ENCODE results near the gene PCLO.
"Not testable (repeated sequence)": the region's sequence is repeated elsewhere in the genome, so short reads cannot be mapped to it uniquely, and the experiment has no call there.

Gene PCLO

GRCh38 chr7:83105948-83106347, 56.7 kb downstream of the PCLO start:
- in situ Hi-C loops (cut with MboI; ENCODE audit: low pct_unique_long_range_greater_than_20kb, low sequenced_read_pairs, unreplicated experiment) = no loop called here
- TF ChIP-seq, protein P1, sequence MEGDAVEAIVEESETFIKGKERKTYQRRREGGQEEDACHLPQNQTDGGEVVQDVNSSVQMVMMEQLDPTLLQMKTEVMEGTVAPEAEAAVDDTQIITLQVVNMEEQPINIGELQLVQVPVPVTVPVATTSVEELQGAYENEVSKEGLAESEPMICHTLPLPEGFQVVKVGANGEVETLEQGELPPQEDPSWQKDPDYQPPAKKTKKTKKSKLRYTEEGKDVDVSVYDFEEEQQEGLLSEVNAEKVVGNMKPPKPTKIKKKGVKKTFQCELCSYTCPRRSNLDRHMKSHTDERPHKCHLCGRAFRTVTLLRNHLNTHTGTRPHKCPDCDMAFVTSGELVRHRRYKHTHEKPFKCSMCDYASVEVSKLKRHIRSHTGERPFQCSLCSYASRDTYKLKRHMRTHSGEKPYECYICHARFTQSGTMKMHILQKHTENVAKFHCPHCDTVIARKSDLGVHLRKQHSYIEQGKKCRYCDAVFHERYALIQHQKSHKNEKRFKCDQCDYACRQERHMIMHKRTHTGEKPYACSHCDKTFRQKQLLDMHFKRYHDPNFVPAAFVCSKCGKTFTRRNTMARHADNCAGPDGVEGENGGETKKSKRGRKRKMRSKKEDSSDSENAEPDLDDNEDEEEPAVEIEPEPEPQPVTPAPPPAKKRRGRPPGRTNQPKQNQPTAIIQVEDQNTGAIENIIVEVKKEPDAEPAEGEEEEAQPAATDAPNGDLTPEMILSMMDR (IDR thresholded peaks at IDR 0.05; ENCODE audit: extremely low read depth, insufficient read depth, missing control alignments) = no peak
- no peak for DNase-seq (ENCODE audit: low spot score)

- no peak for DNase-seq (ENCODE audit: low spot score)
- in situ Hi-C loops (cut with MboI; ENCODE audit: low pct_unique_long_range_greater_than_20kb, low sequenced_read_pairs, unreplicated experiment) = no loop called here
- TF ChIP-seq, protein P1 (IDR thresholded peaks at IDR 0.05; ENCODE audit: extremely low read depth, insufficient read depth, missing control alignments) = no peak
These were observed 57.6 kb downstream of the PCLO start for GRCh38 chr7:83105063-83105462.

- in situ Hi-C loops (cut with MboI; ENCODE audit: low pct_unique_long_range_greater_than_20kb, low sequenced_read_pairs, unreplicated experiment) = no loop called here
- DNase-seq (ENCODE audit: low spot score) = no peak
- TF ChIP-seq, protein P1 (IDR thresholded peaks at IDR 0.05; ENCODE audit: extremely low read depth, insufficient read depth, missing control alignments) = no peak
These were observed 61.2 kb downstream of the PCLO start for GRCh38 chr7:83101530-83101929.

GRCh38 chr7:83096065-83096580, 66.6 kb downstream of the PCLO start:
- in situ Hi-C loops (cut with MboI; ENCODE audit: low pct_unique_long_range_greater_than_20kb, low sequenced_read_pairs, unreplicated experiment) = no loop called here
- DNase-seq (ENCODE audit: low spot score) = no peak
- TF ChIP-seq, protein P1 (IDR thresholded peaks at IDR 0.05; ENCODE audit: extremely low read depth, insufficient read depth, missing control alignments) = no peak

- no peak for DNase-seq (ENCODE audit: low spot score)
- in situ Hi-C loops (cut with MboI; ENCODE audit: low pct_unique_long_range_greater_than_20kb, low sequenced_read_pairs, unreplicated experiment) = no loop called here
- TF ChIP-seq, protein P1 (IDR thresholded peaks at IDR 0.05; ENCODE audit: extremely low read depth, insufficient read depth, missing control alignments) = no peak
These were observed 77.4 kb downstream of the PCLO start for GRCh38 chr7:83085299-83085698.

- DNase-seq (ENCODE audit: low spot score); in situ Hi-C loops (cut with MboI; ENCODE audit: low pct_unique_long_range_greater_than_20kb, low sequenced_read_pairs, unreplicated experiment): not testable (repeated sequence)
These were observed 82.8 kb downstream of the PCLO start for GRCh38 chr7:83079879-83080278.

DNA sequence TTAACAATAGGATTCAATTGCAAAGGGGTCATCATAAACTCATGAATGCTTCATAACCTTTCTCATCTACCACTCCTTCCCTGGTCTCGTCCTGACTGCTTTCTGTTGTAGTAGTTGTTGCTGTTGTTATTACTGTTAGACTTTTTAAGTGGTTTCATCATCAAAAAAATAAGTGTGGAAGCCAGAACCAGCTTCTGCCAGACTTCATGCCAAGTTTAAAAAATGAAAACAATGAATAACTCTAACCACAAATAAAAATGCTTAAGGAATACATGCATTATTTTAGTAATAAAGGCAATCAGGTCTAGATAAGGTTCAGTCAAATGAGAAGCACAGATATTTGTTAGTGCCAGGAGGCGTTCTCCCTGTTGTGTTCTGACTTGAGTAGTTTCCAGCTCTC, 85.4 kb downstream of the PCLO start:
- TF ChIP-seq, protein P1 (IDR thresholded peaks at IDR 0.05; ENCODE audit: extremely low read depth, insufficient read depth, missing control alignments) = no peak
- in situ Hi-C loops (cut with MboI; ENCODE audit: low pct_unique_long_range_greater_than_20kb, low sequenced_read_pairs, unreplicated experiment) = no loop called here
- no peak for DNase-seq (ENCODE audit: low spot score)

All from GM13977 (cell line).